ENCODE data around the gene CNGA4. TPM values are rescaled to one million over a fixed set of nuclear protein-coding genes. Genes with fewer than 3 reads are reported as not detected.

CNGA4 gene
- total and polyA plus RNA-seq, 2 donors (not counting 1 experiment from before 2014, with no cell fraction given) = 0.79 to 1.9 TPM

DNA sequence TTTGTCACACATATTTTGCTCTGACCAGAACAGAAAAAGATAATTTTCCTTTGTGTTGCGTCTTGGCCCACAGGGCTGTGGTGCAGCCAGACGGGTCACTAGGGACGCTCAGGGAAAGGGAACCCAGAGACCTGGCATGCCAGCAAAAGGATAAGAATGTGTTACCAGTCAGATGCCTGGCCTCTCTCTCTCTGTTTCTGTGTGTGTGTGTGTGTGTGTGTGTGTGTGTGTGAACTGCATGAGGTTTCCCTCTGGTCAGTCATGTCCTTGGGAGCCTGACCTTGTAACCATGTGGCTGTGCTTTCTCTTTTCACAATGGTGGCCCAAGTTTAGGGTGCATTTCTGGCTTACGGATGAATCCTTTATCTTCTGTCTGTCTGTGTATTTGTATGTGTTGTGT lies 46.1 kb downstream of the CNGA4 start:
- DNase-seq (no peak), ATAC-seq (ENCODE audit: low read depth) (no peak)
- Histone ChIP-seq H3K9me3 (ENCODE audit: control extremely low read depth in 1 of 3, control insufficient read depth in 2 of 3, insufficient read depth in 1 of 3, low read length in 2 of 3) (no peaks in the 10 kb centered on the region), H3K27ac (ENCODE audit: low read length in 2 of 2) (no peak overlapping the region), H3K4me3 (ENCODE audit: control extremely low read depth in 1 of 5, extremely low read depth in 1 of 5, insufficient read depth in 1 of 5, low read depth in 2 of 5, low read length in 4 of 5) (no peak overlapping the region), H3K36me3 (replicated peaks in 1 of 2; ENCODE audit: control extremely low read depth in 1 of 2, control insufficient read depth in 1 of 2, extremely low read depth in 1 of 2, insufficient read depth in 2 of 2, low read length in 1 of 2) (no peaks in the 10 kb centered on the region), H2AFZ (ENCODE audit: insufficient read depth, low read depth, low read length, poor library complexity, severe bottlenecking) (no peak overlapping the region), H3K27me3 (replicated peaks in 1 of 4; ENCODE audit: control extremely low read depth in 1 of 4, control insufficient read depth in 3 of 4, insufficient read depth in 4 of 4, low read length in 3 of 4) (peaks cover 0 to 6% (median 3%) of the 10 kb centered on the region in 4 experiments), H3K4me1 (ENCODE audit: control insufficient read depth in 2 of 2, insufficient read depth in 2 of 2, low read length in 2 of 2) (no peaks in the 10 kb centered on the region), H3K9ac (ENCODE audit: low read length) (no peak overlapping the region), H3K4me2 (replicated peaks; ENCODE audit: low read depth, low read length, poor library complexity, severe bottlenecking) (no peak overlapping the region), H4K20me1 (ENCODE audit: control insufficient read depth, insufficient read depth, low read length, poor library complexity, severe bottlenecking) (no peaks in the 10 kb centered on the region), H3K79me2 (ENCODE audit: control insufficient read depth, insufficient read depth, low read length) (no peaks in the 10 kb centered on the region)
- Mint-ChIP-seq H3K4me1 (no peaks in the 10 kb centered on the region), H3K27ac (no peak overlapping the region), H3K27me3 (peaks cover 50% of the 10 kb centered on the region), H3K9me3 (ENCODE audit: insufficient read depth) (no peaks in the 10 kb centered on the region), H3K4me3 (no peak overlapping the region)
- TF ChIP-seq, protein P1, sequence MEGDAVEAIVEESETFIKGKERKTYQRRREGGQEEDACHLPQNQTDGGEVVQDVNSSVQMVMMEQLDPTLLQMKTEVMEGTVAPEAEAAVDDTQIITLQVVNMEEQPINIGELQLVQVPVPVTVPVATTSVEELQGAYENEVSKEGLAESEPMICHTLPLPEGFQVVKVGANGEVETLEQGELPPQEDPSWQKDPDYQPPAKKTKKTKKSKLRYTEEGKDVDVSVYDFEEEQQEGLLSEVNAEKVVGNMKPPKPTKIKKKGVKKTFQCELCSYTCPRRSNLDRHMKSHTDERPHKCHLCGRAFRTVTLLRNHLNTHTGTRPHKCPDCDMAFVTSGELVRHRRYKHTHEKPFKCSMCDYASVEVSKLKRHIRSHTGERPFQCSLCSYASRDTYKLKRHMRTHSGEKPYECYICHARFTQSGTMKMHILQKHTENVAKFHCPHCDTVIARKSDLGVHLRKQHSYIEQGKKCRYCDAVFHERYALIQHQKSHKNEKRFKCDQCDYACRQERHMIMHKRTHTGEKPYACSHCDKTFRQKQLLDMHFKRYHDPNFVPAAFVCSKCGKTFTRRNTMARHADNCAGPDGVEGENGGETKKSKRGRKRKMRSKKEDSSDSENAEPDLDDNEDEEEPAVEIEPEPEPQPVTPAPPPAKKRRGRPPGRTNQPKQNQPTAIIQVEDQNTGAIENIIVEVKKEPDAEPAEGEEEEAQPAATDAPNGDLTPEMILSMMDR (IDR thresholded peaks at IDR 0.05) = no peak
- TF ChIP-seq EZH2 (IDR thresholded peaks at IDR 0.05; ENCODE audit: borderline replicate concordance, insufficient read depth, low read depth, low read length, poor library complexity, severe bottlenecking) = no peak
- ChIA-PET CTCF (no interaction called here), POLR2A (no interaction called here)
- intact Hi-C loops (cut with micrococcal nuclease) = no loop called here
- 93% methylated on average over 3 of the region's 4 CpGs for WGBS (ENCODE audit: insufficient coverage)

Other genes with a start within 250 kb of the CNGA4 start
- 0.07 and 0.17 TPM in 2 replicates for gene OR56A4, start 232.1 kb upstream of the CNGA4 start, total RNA-seq
- gene OR56A4, start 232.1 kb upstream of the CNGA4 start, polyA plus RNA-seq = not detected in 2 replicates
- not detected in 2 replicates for gene OR56A1, start 208.3 kb upstream of the CNGA4 start, total RNA-seq
- not detected in 2 replicates for gene OR56A1, start 208.3 kb upstream of the CNGA4 start, polyA plus RNA-seq
- gene OR56B4, start 131.4 kb upstream of the CNGA4 start, total RNA-seq = not detected in 2 replicates
- gene OR56B4, start 131.4 kb upstream of the CNGA4 start, polyA plus RNA-seq = not detected in 2 replicates
- not detected in 2 replicates for gene OR52B2, start 68.8 kb upstream of the CNGA4 start, total RNA-seq
- 0.20 TPM in 1 of 2 replicates, not detected in the other for gene OR52B2, start 68.8 kb upstream of the CNGA4 start, polyA plus RNA-seq
- not detected in 2 replicates for gene OR52W1, start 39.9 kb upstream of the CNGA4 start, total RNA-seq
- gene OR52W1, start 39.9 kb upstream of the CNGA4 start, polyA plus RNA-seq = not detected in 2 replicates
- gene C11orf42, start 33.5 kb upstream of the CNGA4 start, total RNA-seq = not detected in 2 replicates
- gene C11orf42, start 33.5 kb upstream of the CNGA4 start, polyA plus RNA-seq = not detected in 2 replicates
- gene FHIP1B, start 4.5 kb upstream of the CNGA4 start, total RNA-seq = 44.1 and 48.3 TPM in 2 replicates
- gene FHIP1B, start 4.5 kb upstream of the CNGA4 start, polyA plus RNA-seq = 17.1 and 37.1 TPM in 2 replicates
- gene CCKBR, start 20.7 kb downstream of the CNGA4 start, total RNA-seq = not detected in 2 replicates
- gene CCKBR, start 20.7 kb downstream of the CNGA4 start, polyA plus RNA-seq = not detected in 2 replicates
- not detected in 2 replicates for gene CAVIN3, start 81.4 kb downstream of the CNGA4 start, total RNA-seq
- not detected in 2 replicates for gene CAVIN3, start 81.4 kb downstream of the CNGA4 start, polyA plus RNA-seq
- gene SMPD1, start 151.4 kb downstream of the CNGA4 start, total RNA-seq = 18.3 TPM in 2 replicates
- 30.7 and 32.0 TPM in 2 replicates for gene SMPD1, start 151.4 kb downstream of the CNGA4 start, polyA plus RNA-seq
- 31.4 and 32.5 TPM in 2 replicates for gene APBB1, start 180.0 kb downstream of the CNGA4 start, total RNA-seq
- 23.4 and 23.8 TPM in 2 replicates for gene APBB1, start 180.0 kb downstream of the CNGA4 start, polyA plus RNA-seq
- gene HPX, start 201.9 kb downstream of the CNGA4 start, total RNA-seq = 1.1 and 2.4 TPM in 2 replicates
- 0.64 and 1.2 TPM in 2 replicates for gene HPX, start 201.9 kb downstream of the CNGA4 start, polyA plus RNA-seq
- 16.0 and 20.1 TPM in 2 replicates for gene TRIM3, start 234.9 kb downstream of the CNGA4 start, total RNA-seq
- 11.4 and 17.8 TPM in 2 replicates for gene TRIM3, start 234.9 kb downstream of the CNGA4 start, polyA plus RNA-seq
- gene ARFIP2, start 242.2 kb downstream of the CNGA4 start, total RNA-seq = 46.8 and 47.5 TPM in 2 replicates
- 54.5 and 88.1 TPM in 2 replicates for gene ARFIP2, start 242.2 kb downstream of the CNGA4 start, polyA plus RNA-seq
- 62.1 and 63.7 TPM in 2 replicates for gene TIMM10B, start 242.4 kb downstream of the CNGA4 start, total RNA-seq
- 42.9 and 48.5 TPM in 2 replicates for gene TIMM10B, start 242.4 kb downstream of the CNGA4 start, polyA plus RNA-seq

Data from B cell (primary cell).